Trophoblast cell (in vitro differentiated cells and primary cell): ENCODE measurements around the gene IFIT2.
"Not testable (repeated sequence)": the region's sequence is repeated elsewhere in the genome, so short reads cannot be mapped to it uniquely, and the experiment has no call there.

ENCODE experiments used
- DNase-seq, 2 donors: peaks; one replicate each; pipeline ENCODE4 v3.0.0-alpha.2; 2016
- H2AFZ ChIP-seq: 2 replicates; pipeline ENCODE4 v1.6.1; 2013; ENCODE audit warnings: low read length, moderate library complexity, mild to moderate bottlenecking; ENCODE audit not compliant: insufficient read depth, poor library complexity
- H2AK5ac ChIP-seq: 2 replicates; pipeline ENCODE4 v1.6.1; 2013; ENCODE audit warnings: mild to moderate bottlenecking, low read length
- H2BK120ac ChIP-seq: 2 replicates; pipeline ENCODE4 v1.6.1; 2013; ENCODE audit warnings: low read length, mild to moderate bottlenecking, moderate library complexity; ENCODE audit not compliant: insufficient read depth, poor library complexity
- H2BK12ac ChIP-seq: 2 replicates; pipeline ENCODE4 v1.6.1; 2013; ENCODE audit warnings: mild to moderate bottlenecking, low read length, moderate library complexity
- H2BK5ac ChIP-seq: 2 replicates; pipeline ENCODE4 v1.6.1; 2013; ENCODE audit warnings: low read length, low read depth, moderate library complexity, mild to moderate bottlenecking; ENCODE audit not compliant: poor library complexity
- H3K14ac ChIP-seq: 2 replicates; pipeline ENCODE4 v1.6.1; 2013; ENCODE audit warnings: mild to moderate bottlenecking, low read length
- H3K18ac ChIP-seq: 2 replicates; pipeline ENCODE4 v1.6.1; 2013; ENCODE audit warnings: mild to moderate bottlenecking, low read length
- H3K23ac ChIP-seq: 2 replicates; pipeline ENCODE4 v1.6.1; 2013; ENCODE audit warnings: low read length
- H3K27ac ChIP-seq: 2 replicates; pipeline ENCODE4 v1.5.1; 2013; ENCODE audit warnings: low read depth, mild to moderate bottlenecking, inconsistent platforms, low read length, moderate library complexity
- H3K27me3 ChIP-seq: 2 replicates; pipeline ENCODE4 v1.6.1; 2013; ENCODE audit warnings: inconsistent platforms, mild to moderate bottlenecking, low read length, moderate library complexity; ENCODE audit not compliant: insufficient read depth
- H3K36me3 ChIP-seq, 2 experiments: 1 replicate in 1 of 2; 2 replicates in 1 of 2; pipeline ENCODE4 v1.6.1; 2013; ENCODE audit warnings: low read length in 2 of 2, mild to moderate bottlenecking in 2 of 2, moderate library complexity in 1 of 2; ENCODE audit not compliant: insufficient read depth in 2 of 2, control insufficient read depth in 1 of 2
- H3K4ac ChIP-seq: 2 replicates; pipeline ENCODE4 v1.6.1; 2013; ENCODE audit warnings: low read depth, mild to moderate bottlenecking, low read length, moderate library complexity
- H3K4me1 ChIP-seq, 2 experiments: 1 replicate in 1 of 2; 2 replicates in 1 of 2; pipeline ENCODE4 v1.6.1; 2013; ENCODE audit warnings: low read length in 2 of 2, mild to moderate bottlenecking in 2 of 2, moderate library complexity in 1 of 2; ENCODE audit not compliant: insufficient read depth in 2 of 2, control insufficient read depth in 1 of 2
- H3K4me2 ChIP-seq: 2 replicates; pipeline ENCODE4 v1.6.1; 2013; ENCODE audit warnings: inconsistent platforms, mild to moderate bottlenecking, low read length, moderate library complexity
- H3K4me3 ChIP-seq: 2 replicates; pipeline ENCODE4 v1.5.1; 2013; ENCODE audit warnings: mild to moderate bottlenecking, low read depth, low read length, inconsistent platforms
- H3K79me1 ChIP-seq: one replicate; pipeline ENCODE4 v1.6.1; 2013; ENCODE audit warnings: low read length
- H3K79me2 ChIP-seq: 2 replicates; pipeline ENCODE4 v1.6.1; 2013; ENCODE audit warnings: low read length, mild to moderate bottlenecking; ENCODE audit not compliant: control insufficient read depth, insufficient read depth, poor library complexity
- H3K9ac ChIP-seq: 2 replicates; pipeline ENCODE4 v1.6.1; 2013; ENCODE audit warnings: mild to moderate bottlenecking, low read length
- H3K9me3 ChIP-seq: 2 replicates; pipeline ENCODE4 v1.6.1; 2013; ENCODE audit warnings: low read depth, mild to moderate bottlenecking, control low read depth, inconsistent platforms, low read length; ENCODE audit not compliant: insufficient read depth
- H4K12ac ChIP-seq: 2 replicates; pipeline ENCODE4 v1.6.1; 2013; ENCODE audit warnings: low read depth, mild to moderate bottlenecking, low read length, moderate library complexity
- H4K8ac ChIP-seq: 2 replicates; pipeline ENCODE4 v1.6.1; 2013; ENCODE audit warnings: low read depth, mild to moderate bottlenecking, low read length, moderate library complexity
- H4K91ac ChIP-seq: one replicate; pipeline ENCODE4 v1.6.1; 2013; ENCODE audit warnings: low read depth, mild to moderate bottlenecking, low read length, moderate library complexity
- WGBS: extraction: QIAGEN DNeasy Blood & Tissue Kit; methylation state at CpG from one replicate; pipeline ENCODE4 v1.1.7; 2013; ENCODE audit warnings: missing lambda C conversion rate; ENCODE audit not compliant: insufficient read length, insufficient coverage; ENCODE audit errors: extremely low coverage; 5-methylcytosine and 5-hydroxymethylcytosine counted together

Gene IFIT2

GRCh38 chr10:89347701-89348457 is 46.0 kb downstream of the IFIT2 start:
- Histone ChIP-seq H3K27me3 (no peaks in the 10 kb centered on the region), H2AFZ (no peak overlapping the region), H3K4me2 (no peak overlapping the region), H3K4me1 (peaks cover 3 to 12% of the 10 kb centered on the region in 2 experiments), H4K12ac (no peak overlapping the region), H3K27ac (no peak overlapping the region), H3K4ac (no peak overlapping the region), H3K23ac (no peak overlapping the region), H3K79me2 (no peaks in the 10 kb centered on the region), H2BK5ac (no peak overlapping the region), H3K9me3 (no peaks in the 10 kb centered on the region), H3K18ac (no peak overlapping the region), H2BK12ac (peak overlapping the region; percentile 59), H3K79me1 (peaks cover 7% of the 10 kb centered on the region), H3K14ac (peak overlapping the region; percentile 4), H4K8ac (no peak overlapping the region), H3K9ac (no peak overlapping the region), H3K4me3 (no peak overlapping the region), H2BK120ac (peak overlapping the region; percentile 8), H3K36me3 (no peaks in the 10 kb centered on the region), H4K91ac (no peak overlapping the region), H2AK5ac (no peak overlapping the region)
- no CpG with 5 or more reads among the region's 7 CpGs for WGBS
- DNase-seq, result no peak

- H3K27ac ChIP-seq, result no peak overlapping the region
- no peaks in the 10 kb centered on the region for H3K27me3 ChIP-seq
- no peak overlapping the region for H3K14ac ChIP-seq
- no peak overlapping the region for H2AK5ac ChIP-seq
- H2BK120ac ChIP-seq, result no peak overlapping the region
- H3K79me2 ChIP-seq, result no peaks in the 10 kb centered on the region
- no peak overlapping the region for H3K4me2 ChIP-seq
- no peak overlapping the region for H3K18ac ChIP-seq
- no peak overlapping the region for H3K4ac ChIP-seq
- H2BK5ac ChIP-seq, result no peak overlapping the region
- no CpG with 5 or more reads among the region's 5 CpGs for WGBS
- no peak overlapping the region for H3K4me3 ChIP-seq
- H4K91ac ChIP-seq, result no peak overlapping the region
- H3K79me1 ChIP-seq, result peaks cover 7% of the 10 kb centered on the region
- no peak overlapping the region for H4K8ac ChIP-seq
- peaks cover 3 to 14% of the 10 kb centered on the region in 2 experiments for H3K4me1 ChIP-seq
- no peak overlapping the region for H3K23ac ChIP-seq
- H3K9me3 ChIP-seq, result no peaks in the 10 kb centered on the region
- H2BK12ac ChIP-seq, result no peak overlapping the region
- H3K9ac ChIP-seq, result no peak overlapping the region
- no peak for DNase-seq
- H3K36me3 ChIP-seq, result no peaks in the 10 kb centered on the region
- H4K12ac ChIP-seq, result no peak overlapping the region
- H2AFZ ChIP-seq, result no peak overlapping the region
Measured at GRCh38 chr10:89348481-89348880, 46.6 kb downstream of the IFIT2 start.

GRCh38 chr10:89348975-89349374 is 47.1 kb downstream of the IFIT2 start:
- Histone ChIP-seq H2BK12ac (no peak overlapping the region), H2AFZ (no peak overlapping the region), H3K14ac (no peak overlapping the region), H3K23ac (no peak overlapping the region), H3K27ac (no peak overlapping the region), H3K36me3 (no peaks in the 10 kb centered on the region), H2BK5ac (no peak overlapping the region), H3K9ac (no peak overlapping the region), H3K79me1 (peaks cover 7% of the 10 kb centered on the region), H3K4me3 (no peak overlapping the region), H3K18ac (no peak overlapping the region), H3K4me2 (no peak overlapping the region), H2BK120ac (no peak overlapping the region), H4K12ac (no peak overlapping the region), H3K27me3 (no peaks in the 10 kb centered on the region), H4K91ac (no peak overlapping the region), H3K4me1 (peaks cover 3 to 14% of the 10 kb centered on the region in 2 experiments), H4K8ac (no peak overlapping the region), H3K4ac (no peak overlapping the region), H3K79me2 (no peaks in the 10 kb centered on the region), H2AK5ac (no peak overlapping the region), H3K9me3 (no peaks in the 10 kb centered on the region)
- DNase-seq, result no peak
- no CpG with 5 or more reads among the region's 2 CpGs for WGBS

- not testable (repeated sequence) for H2AFZ ChIP-seq, H3K27ac ChIP-seq, DNase-seq, H3K4ac ChIP-seq, H3K79me2 ChIP-seq, H2AK5ac ChIP-seq, H3K23ac ChIP-seq, H3K18ac ChIP-seq, H3K4me3 ChIP-seq, H2BK5ac ChIP-seq, H3K27me3 ChIP-seq, H3K14ac ChIP-seq, H4K91ac ChIP-seq, H3K79me1 ChIP-seq, H2BK120ac ChIP-seq, H3K36me3 ChIP-seq, H3K9me3 ChIP-seq, H4K12ac ChIP-seq, H4K8ac ChIP-seq, H3K4me2 ChIP-seq, H3K9ac ChIP-seq
- H2BK12ac ChIP-seq, result peak overlapping the region; percentile 48
- WGBS, result no CpG with 5 or more reads among the region's 7 CpGs
- H3K4me1 ChIP-seq, result peaks cover 3 to 14% of the 10 kb centered on the region in 2 experiments
Measured at GRCh38 chr10:89350631-89351315, 48.9 kb downstream of the IFIT2 start.
